NK-92 (cell line): Measurements from ENCODE around the gene DYRK1B.

Experiments
- DNase-seq: peaks from one replicate; lab custom pipeline; 2025; ENCODE audit not compliant: unreplicated experiment; lab: John Stamatoyannopoulos, UW

Gene DYRK1B

GRCh38 chr19:39864118-39864517, 30.2 kb upstream of the DYRK1B start:
- DNase-seq = no peak

GRCh38 chr19:39858541-39858940, 24.6 kb upstream of the DYRK1B start:
- DNase-seq = no peak

- DNase-seq = no peak
These were observed 18.9 kb upstream of the DYRK1B start for GRCh38 chr19:39852882-39853281.

GRCh38 chr19:39850892-39851291, 16.9 kb upstream of the DYRK1B start:
- no peak for DNase-seq

- DNase-seq = no peak
These were observed 14.4 kb upstream of the DYRK1B start for GRCh38 chr19:39848392-39848791.

GRCh38 chr19:39847525-39847924, 13.6 kb upstream of the DYRK1B start:
- no peak for DNase-seq

GRCh38 chr19:39846678-39847486, 12.9 kb upstream of the DYRK1B start:
- DNase-seq = no peak

GRCh38 chr19:39845933-39846677, 12.1 kb upstream of the DYRK1B start, which contains the start of gene FBL:
TSS of gene FBL (minus strand) at chr19:39846379. CDS start at chr19:39846300, 79 bp downstream.
- DNase-seq = peak; percentile 78

- no peak for DNase-seq
These were observed 11.6 kb upstream of the DYRK1B start for GRCh38 chr19:39845584-39845932.

- no peak for DNase-seq
These were observed 11.2 kb upstream of the DYRK1B start for GRCh38 chr19:39845172-39845571.

- no peak for DNase-seq
These were observed 10.2 kb upstream of the DYRK1B start for GRCh38 chr19:39843919-39844793.

GRCh38 chr19:39842693-39843435, 8.9 kb upstream of the DYRK1B start:
- no peak for DNase-seq

GRCh38 chr19:39841041-39841440, 7.1 kb upstream of the DYRK1B start:
- DNase-seq = no peak

- DNase-seq = no peak
These were observed 6.5 kb upstream of the DYRK1B start for GRCh38 chr19:39840492-39840891.

- DNase-seq = no peak
These were observed 5.8 kb upstream of the DYRK1B start for GRCh38 chr19:39839678-39840327.

- DNase-seq = no peak
These were observed 4.6 kb upstream of the DYRK1B start for GRCh38 chr19:39838569-39838968.

GRCh38 chr19:39837978-39838377, 4.0 kb upstream of the DYRK1B start:
- DNase-seq = no peak

- no peak for DNase-seq
These were observed 402 bp upstream of the DYRK1B start for GRCh38 chr19:39834287-39834841.

GRCh38 chr19:39833160-39833463, 850 bp downstream of the DYRK1B start:
- no peak for DNase-seq
